ENCODE results near the gene RBM15.

RBM15 gene

GRCh38 chr1:110385369-110385768 lies 46.2 kb downstream of the RBM15 start:
- TF ChIP-seq CSDC2 (CRISPR knock-in tag; IDR thresholded peaks at IDR 0.05) = no peak
- TF ChIP-seq ESRRG (CRISPR knock-in tag; IDR thresholded peaks at IDR 0.05) = no peak
- no peak for TF ChIP-seq TOX (CRISPR knock-in tag; IDR thresholded peaks at IDR 0.05; ENCODE audit: borderline replicate concordance)
- no peak for TF ChIP-seq ZFP30 (CRISPR knock-in tag; IDR thresholded peaks at IDR 0.05)
- no peak for TF ChIP-seq RARB (CRISPR knock-in tag; IDR thresholded peaks at IDR 0.05)
- ATAC-seq = no peak

- ATAC-seq = no peak
Observed at GRCh38 chr1:110387048-110387754, 48.0 kb downstream of the RBM15 start.

GRCh38 chr1:110390096-110390495 lies 50.9 kb downstream of the RBM15 start:
- TF ChIP-seq ZFP3 (CRISPR knock-in tag; IDR thresholded peaks at IDR 0.05) = no peak
- no peak for TF ChIP-seq POU6F1 (CRISPR knock-in tag; IDR thresholded peaks at IDR 0.05; ENCODE audit: borderline replicate concordance, low read depth)
- TF ChIP-seq SNAI2 (CRISPR knock-in tag; IDR thresholded peaks at IDR 0.05) = no peak
- TF ChIP-seq ARNTL (CRISPR knock-in tag; IDR thresholded peaks at IDR 0.05; ENCODE audit: borderline replicate concordance, low read depth) = no peak
- ATAC-seq = peak; percentile 73

More at GRCh38 chr1:110387048-110387754, 48.0 kb downstream of the RBM15 start:
- no peak for TF ChIP-seq SNAI2 (CRISPR knock-in tag; IDR thresholded peaks at IDR 0.05)
- no peak for TF ChIP-seq PATZ1 (CRISPR knock-in tag; IDR thresholded peaks at IDR 0.05; ENCODE audit: borderline replicate concordance)
- no peak for TF ChIP-seq GLIS3 (CRISPR knock-in tag; IDR thresholded peaks at IDR 0.05)
- TF ChIP-seq ZC3H10 (CRISPR knock-in tag; IDR thresholded peaks at IDR 0.05) = no peak
- TF ChIP-seq OSR1 (CRISPR knock-in tag; IDR thresholded peaks at IDR 0.05) = no peak
- TF ChIP-seq ARNTL (CRISPR knock-in tag; IDR thresholded peaks at IDR 0.05; ENCODE audit: borderline replicate concordance, low read depth) = no peak
- no peak for TF ChIP-seq RARB (CRISPR knock-in tag; IDR thresholded peaks at IDR 0.05)
- no peak for TF ChIP-seq CSDC2 (CRISPR knock-in tag; IDR thresholded peaks at IDR 0.05)
- TF ChIP-seq ZNF70 (CRISPR knock-in tag; IDR thresholded peaks at IDR 0.05) = no peak
- TF ChIP-seq TOX (CRISPR knock-in tag; IDR thresholded peaks at IDR 0.05; ENCODE audit: borderline replicate concordance) = no peak
- TF ChIP-seq TCF4 (CRISPR knock-in tag; IDR thresholded peaks at IDR 0.05; ENCODE audit: borderline replicate concordance) = no peak
- no peak for TF ChIP-seq ZNF565 (CRISPR knock-in tag; conservative IDR thresholded peaks at IDR 0.05; ENCODE audit: low read depth)
- no peak for TF ChIP-seq ISL1 (CRISPR knock-in tag; IDR thresholded peaks at IDR 0.05)
- no peak for TF ChIP-seq CSRNP3 (CRISPR knock-in tag; IDR thresholded peaks at IDR 0.05)
- no peak for TF ChIP-seq BACH2 (CRISPR knock-in tag; IDR thresholded peaks at IDR 0.05; ENCODE audit: borderline replicate concordance)

GRCh38 chr1:110390692-110391245 lies 51.6 kb downstream of the RBM15 start, which contains the start of gene SLC16A4:
TSS of gene SLC16A4 (minus strand) at chr1:110391026. CDS start at chr1:110389323, 1,703 bp downstream.
- TF ChIP-seq ISL1 (CRISPR knock-in tag; IDR thresholded peaks at IDR 0.05) (peak; percentile 46), TCF4 (CRISPR knock-in tag; IDR thresholded peaks at IDR 0.05; ENCODE audit: borderline replicate concordance) (peak; percentile 44; the same call in 1 of the 2 replicates), OSR1 (CRISPR knock-in tag; IDR thresholded peaks at IDR 0.05) (no peak)
- ATAC-seq = peak; percentile 79

GRCh38 chr1:110393286-110393685 lies 54.1 kb downstream of the RBM15 start:
- no peak for TF ChIP-seq ESRRG (CRISPR knock-in tag; IDR thresholded peaks at IDR 0.05)
- TF ChIP-seq CSDC2 (CRISPR knock-in tag; IDR thresholded peaks at IDR 0.05) = no peak
- no peak for TF ChIP-seq ZNF565 (CRISPR knock-in tag; conservative IDR thresholded peaks at IDR 0.05; ENCODE audit: low read depth)
- no peak for TF ChIP-seq PPARA (CRISPR knock-in tag; IDR thresholded peaks at IDR 0.05; ENCODE audit: borderline replicate concordance)
- no peak for TF ChIP-seq CSRNP3 (CRISPR knock-in tag; IDR thresholded peaks at IDR 0.05)
- TF ChIP-seq CREB5 (CRISPR knock-in tag; IDR thresholded peaks at IDR 0.05; ENCODE audit: low read depth) = no peak
- TF ChIP-seq TSHZ2 (CRISPR knock-in tag; IDR thresholded peaks at IDR 0.05) = no peak
- TF ChIP-seq ARNTL (CRISPR knock-in tag; IDR thresholded peaks at IDR 0.05; ENCODE audit: borderline replicate concordance, low read depth) = no peak
- no peak for ATAC-seq

Measured in SK-N-SH treated with all-trans-retinoic acid at 6 μM for 48 hours (cell line).